Glutamatergic neuron (in vitro differentiated cells): ENCODE results near the gene ULBP3. TPM values are rescaled to one million over a fixed set of nuclear protein-coding genes. Genes with fewer than 3 reads are reported as not detected.

Experiments
- DNase-seq: peaks from one replicate; pipeline ENCODE4 v3.0.0; 2022
- H3K27ac Mint-ChIP-seq: one replicate; pipeline ENCODE4 v1.8.0; 2020; ENCODE audit warnings: mild to moderate bottlenecking, mixed read lengths, inconsistent platforms; ENCODE audit not compliant: unreplicated experiment
- H3K27me3 Mint-ChIP-seq: one replicate; pipeline ENCODE4 v1.8.0; 2020; ENCODE audit warnings: mild to moderate bottlenecking, moderate library complexity, mixed read lengths, inconsistent platforms; ENCODE audit not compliant: unreplicated experiment
- H3K36me3 Mint-ChIP-seq: one replicate; pipeline ENCODE4 v1.8.0; 2020; ENCODE audit warnings: mild to moderate bottlenecking, mixed read lengths, inconsistent platforms; ENCODE audit not compliant: unreplicated experiment
- H3K4me1 Mint-ChIP-seq: one replicate; pipeline ENCODE4 v1.8.0; 2020; ENCODE audit warnings: mild to moderate bottlenecking, low read depth, mixed read lengths, inconsistent platforms; ENCODE audit not compliant: unreplicated experiment
- H3K4me3 Mint-ChIP-seq: one replicate; pipeline ENCODE4 v1.8.0; 2020; ENCODE audit warnings: mild to moderate bottlenecking, mixed read lengths, inconsistent platforms; ENCODE audit not compliant: unreplicated experiment
- H3K9me3 Mint-ChIP-seq: one replicate; pipeline ENCODE4 v1.8.0; 2020; ENCODE audit warnings: mild to moderate bottlenecking, moderate library complexity, mixed read lengths, inconsistent platforms; ENCODE audit not compliant: unreplicated experiment
- total RNA-seq: library from RNA; stranded (reverse); fragmentation: NEBNext Ultra II Directional; extraction: Animal tissue kit (Norgen Biotek cat#: 25700); gene quantifications from one replicate; pipeline ENCODE4 v1.2.1, GENCODE V29; 2021; ENCODE audit not compliant: unreplicated experiment
- TF ChIP-seq, protein P1 (sequence below): fragments of 200-600 bp; sonication (generic); IDR thresholded peaks from one replicate; pipeline ENCODE4 v1.5.0; 2021; ENCODE audit not compliant: partially characterized antibody, unreplicated experiment

The ULBP3 gene
- total RNA-seq, 1 donor from 2014 or later: 7.5 TPM

DNA sequence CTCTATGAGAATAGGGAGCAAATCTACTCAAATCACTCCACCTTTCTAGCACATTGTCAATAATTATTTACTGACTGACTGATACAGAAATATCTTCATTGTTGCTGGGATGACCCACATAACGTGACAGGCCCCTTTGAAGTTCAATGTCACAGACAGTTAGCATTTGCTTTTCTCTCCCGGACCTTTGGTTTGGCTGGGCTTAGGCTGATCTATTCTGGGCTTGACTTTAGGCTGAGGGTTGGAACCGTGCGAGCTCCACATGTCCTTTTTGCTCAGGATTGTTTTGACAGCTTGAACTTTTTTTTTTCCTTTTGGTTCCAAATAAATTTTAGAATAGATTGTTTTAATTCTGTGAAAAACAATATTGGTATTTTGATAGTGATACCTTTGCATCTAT is 12.0 kb downstream of the ULBP3 start:
- H3K4me3 Mint-ChIP-seq: no peak overlapping the region
- no peak overlapping the region for H3K27ac Mint-ChIP-seq
- H3K36me3 Mint-ChIP-seq: peaks cover 37% of the 10 kb centered on the region
- TF ChIP-seq, protein P1, sequence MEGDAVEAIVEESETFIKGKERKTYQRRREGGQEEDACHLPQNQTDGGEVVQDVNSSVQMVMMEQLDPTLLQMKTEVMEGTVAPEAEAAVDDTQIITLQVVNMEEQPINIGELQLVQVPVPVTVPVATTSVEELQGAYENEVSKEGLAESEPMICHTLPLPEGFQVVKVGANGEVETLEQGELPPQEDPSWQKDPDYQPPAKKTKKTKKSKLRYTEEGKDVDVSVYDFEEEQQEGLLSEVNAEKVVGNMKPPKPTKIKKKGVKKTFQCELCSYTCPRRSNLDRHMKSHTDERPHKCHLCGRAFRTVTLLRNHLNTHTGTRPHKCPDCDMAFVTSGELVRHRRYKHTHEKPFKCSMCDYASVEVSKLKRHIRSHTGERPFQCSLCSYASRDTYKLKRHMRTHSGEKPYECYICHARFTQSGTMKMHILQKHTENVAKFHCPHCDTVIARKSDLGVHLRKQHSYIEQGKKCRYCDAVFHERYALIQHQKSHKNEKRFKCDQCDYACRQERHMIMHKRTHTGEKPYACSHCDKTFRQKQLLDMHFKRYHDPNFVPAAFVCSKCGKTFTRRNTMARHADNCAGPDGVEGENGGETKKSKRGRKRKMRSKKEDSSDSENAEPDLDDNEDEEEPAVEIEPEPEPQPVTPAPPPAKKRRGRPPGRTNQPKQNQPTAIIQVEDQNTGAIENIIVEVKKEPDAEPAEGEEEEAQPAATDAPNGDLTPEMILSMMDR: no peak
- DNase-seq: no peak
- H3K27me3 Mint-ChIP-seq: peaks cover 18% of the 10 kb centered on the region
- H3K9me3 Mint-ChIP-seq: peaks cover 15% of the 10 kb centered on the region
- no peaks in the 10 kb centered on the region for H3K4me1 Mint-ChIP-seq

DNA sequence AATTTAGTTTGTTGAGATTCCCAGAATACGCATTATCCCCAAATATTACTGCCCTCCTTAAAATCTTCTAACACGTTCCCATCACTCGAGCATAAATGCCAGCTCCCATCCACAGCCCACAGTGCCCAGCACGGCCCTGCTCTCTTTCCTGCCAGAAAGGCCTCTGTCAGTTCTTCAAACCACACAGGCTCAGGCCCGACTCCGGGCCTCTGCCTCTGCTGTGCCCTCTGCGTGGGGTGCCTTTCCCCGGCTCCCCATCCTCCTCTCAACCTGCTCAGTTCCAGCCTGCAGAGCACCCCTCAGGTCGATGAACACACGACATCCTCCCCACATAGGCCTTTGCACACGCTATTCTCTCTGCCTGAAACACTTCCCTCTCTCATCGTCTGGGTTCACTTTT is 12.8 kb downstream of the ULBP3 start:
- no peak for DNase-seq
- no peak overlapping the region for H3K27ac Mint-ChIP-seq
- H3K27me3 Mint-ChIP-seq: peaks cover 18% of the 10 kb centered on the region

DNA sequence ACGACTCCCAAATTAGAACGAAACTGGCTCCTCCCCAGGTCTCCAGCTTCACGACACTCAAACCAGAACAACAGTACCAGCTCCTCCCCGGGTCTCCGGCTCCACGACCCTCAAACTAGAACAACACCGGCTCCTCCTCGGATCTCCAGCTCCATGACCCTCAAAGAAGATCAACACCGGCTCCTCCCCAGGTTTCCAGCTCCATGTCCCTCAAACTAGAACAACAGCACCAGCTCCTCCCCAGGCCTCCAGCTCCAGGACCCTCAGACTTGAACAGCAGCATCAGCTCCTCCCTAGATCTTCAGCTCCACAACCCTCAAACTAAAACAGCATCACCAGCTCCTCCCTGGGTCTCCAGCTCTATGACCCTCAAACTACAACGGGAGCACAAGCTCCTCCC is 13.8 kb downstream of the ULBP3 start:
- Mint-ChIP-seq H3K4me3 (no peak overlapping the region), H3K4me1 (no peaks in the 10 kb centered on the region), H3K27ac (no peak overlapping the region), H3K27me3 (peaks cover 16% of the 10 kb centered on the region), H3K36me3 (peaks cover 34% of the 10 kb centered on the region), H3K9me3 (peaks cover 15% of the 10 kb centered on the region)
- no peak for DNase-seq
- TF ChIP-seq, protein P1: no peak

More for the DNA sequence above, 12.8 kb downstream of the ULBP3 start:
- Mint-ChIP-seq H3K4me1 (no peaks in the 10 kb centered on the region), H3K9me3 (peaks cover 15% of the 10 kb centered on the region), H3K36me3 (peaks cover 38% of the 10 kb centered on the region), H3K4me3 (no peak overlapping the region)
- TF ChIP-seq, protein P1: no peak

DNA sequence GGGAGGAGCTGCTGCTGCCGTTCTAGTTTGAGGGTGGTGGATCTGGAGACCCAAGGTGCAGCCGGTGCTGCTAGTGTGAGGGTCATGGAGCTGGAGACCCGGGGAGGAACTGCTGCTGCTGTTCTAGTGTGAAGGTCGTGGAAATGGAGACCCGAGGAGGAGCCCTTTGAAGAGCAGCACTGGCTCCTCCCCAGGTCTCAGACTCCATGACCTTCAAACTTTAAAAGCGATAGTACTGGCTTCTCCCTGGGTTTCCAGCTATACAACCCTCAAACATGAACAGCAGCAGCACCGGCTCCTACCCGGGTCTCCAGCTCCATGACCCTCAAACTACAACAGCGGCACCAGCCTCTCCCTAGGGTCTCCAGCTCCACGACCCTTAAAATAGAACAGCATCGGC is 15.5 kb downstream of the ULBP3 start:
- TF ChIP-seq, protein P1: no peak
- Mint-ChIP-seq H3K4me1 (no peaks in the 10 kb centered on the region), H3K4me3 (no peak overlapping the region), H3K9me3 (peaks cover 15% of the 10 kb centered on the region), H3K27me3 (peaks cover 15% of the 10 kb centered on the region), H3K27ac (no peak overlapping the region), H3K36me3 (peaks cover 34% of the 10 kb centered on the region)
- no peak for DNase-seq

- H3K27me3 Mint-ChIP-seq: peaks cover 18% of the 10 kb centered on the region
- H3K27ac Mint-ChIP-seq: no peak overlapping the region
- no peak overlapping the region for H3K4me3 Mint-ChIP-seq
- H3K36me3 Mint-ChIP-seq: peaks cover 34% of the 10 kb centered on the region
- DNase-seq: no peak
- H3K9me3 Mint-ChIP-seq: peaks cover 15% of the 10 kb centered on the region
- peaks cover 2% of the 10 kb centered on the region for H3K4me1 Mint-ChIP-seq
- TF ChIP-seq, protein P1: no peak
Measured at GRCh38 chr6:150050846-150051245, 18.1 kb downstream of the ULBP3 start.
